MM.1S (cell line): ENCODE data around the gene ANKMY1.

Experiments used
- EZH2 ChIP-seq: fragments of 300-600 bp; sonication (generic); optimal IDR thresholded peaks from 2 replicates; pipeline ENCODE3; 2017; ENCODE audit warnings: low read depth, mild to moderate bottlenecking, antibody characterized with exemption, low read length, mixed read lengths
- TF ChIP-seq, protein P1 (sequence below): fragments of 300-600 bp; sonication (generic); IDR thresholded peaks from 2 replicates; pipeline ENCODE4 v1.5.1; 2016; ENCODE audit warnings: antibody characterized with exemption, low read length, mixed read lengths

DNA sequence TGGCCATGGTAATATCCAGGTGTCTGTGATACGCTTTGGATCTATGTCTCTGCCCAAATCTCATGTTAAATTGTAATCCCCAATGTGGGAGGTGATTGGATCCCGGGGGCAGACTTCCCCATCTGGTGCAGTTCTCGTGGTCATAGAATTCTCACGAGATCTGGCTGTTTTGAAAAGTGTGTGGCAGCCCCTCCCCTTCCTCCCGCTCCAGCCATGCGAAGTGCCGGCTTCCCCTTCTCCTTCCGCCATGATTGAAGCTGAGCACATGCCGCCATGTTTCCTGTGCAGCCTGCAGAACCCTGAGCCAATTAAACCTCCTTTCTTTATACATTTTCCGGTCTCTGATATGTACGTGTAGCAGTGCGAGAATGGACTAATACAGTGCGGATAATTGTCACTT lies 79.9 kb downstream of the ANKMY1 start:
- TF ChIP-seq, protein P1, sequence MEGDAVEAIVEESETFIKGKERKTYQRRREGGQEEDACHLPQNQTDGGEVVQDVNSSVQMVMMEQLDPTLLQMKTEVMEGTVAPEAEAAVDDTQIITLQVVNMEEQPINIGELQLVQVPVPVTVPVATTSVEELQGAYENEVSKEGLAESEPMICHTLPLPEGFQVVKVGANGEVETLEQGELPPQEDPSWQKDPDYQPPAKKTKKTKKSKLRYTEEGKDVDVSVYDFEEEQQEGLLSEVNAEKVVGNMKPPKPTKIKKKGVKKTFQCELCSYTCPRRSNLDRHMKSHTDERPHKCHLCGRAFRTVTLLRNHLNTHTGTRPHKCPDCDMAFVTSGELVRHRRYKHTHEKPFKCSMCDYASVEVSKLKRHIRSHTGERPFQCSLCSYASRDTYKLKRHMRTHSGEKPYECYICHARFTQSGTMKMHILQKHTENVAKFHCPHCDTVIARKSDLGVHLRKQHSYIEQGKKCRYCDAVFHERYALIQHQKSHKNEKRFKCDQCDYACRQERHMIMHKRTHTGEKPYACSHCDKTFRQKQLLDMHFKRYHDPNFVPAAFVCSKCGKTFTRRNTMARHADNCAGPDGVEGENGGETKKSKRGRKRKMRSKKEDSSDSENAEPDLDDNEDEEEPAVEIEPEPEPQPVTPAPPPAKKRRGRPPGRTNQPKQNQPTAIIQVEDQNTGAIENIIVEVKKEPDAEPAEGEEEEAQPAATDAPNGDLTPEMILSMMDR = no peak
- no peak for TF ChIP-seq EZH2
